Glutamatergic neuron (in vitro differentiated cells): ENCODE measurements around the gene CFAP74. TPM values are rescaled to one million over a fixed set of nuclear protein-coding genes. Genes with fewer than 3 reads are reported as not detected.

Experiments used
- DNase-seq: peaks from one replicate; pipeline ENCODE4 v3.0.0; 2022
- H3K27ac Mint-ChIP-seq: one replicate; pipeline ENCODE4 v1.8.0; 2020; ENCODE audit warnings: mild to moderate bottlenecking, mixed read lengths, inconsistent platforms; ENCODE audit not compliant: unreplicated experiment
- H3K27me3 Mint-ChIP-seq: one replicate; pipeline ENCODE4 v1.8.0; 2020; ENCODE audit warnings: mild to moderate bottlenecking, moderate library complexity, mixed read lengths, inconsistent platforms; ENCODE audit not compliant: unreplicated experiment
- H3K36me3 Mint-ChIP-seq: one replicate; pipeline ENCODE4 v1.8.0; 2020; ENCODE audit warnings: mild to moderate bottlenecking, mixed read lengths, inconsistent platforms; ENCODE audit not compliant: unreplicated experiment
- H3K4me1 Mint-ChIP-seq: one replicate; pipeline ENCODE4 v1.8.0; 2020; ENCODE audit warnings: mild to moderate bottlenecking, low read depth, mixed read lengths, inconsistent platforms; ENCODE audit not compliant: unreplicated experiment
- H3K4me3 Mint-ChIP-seq: one replicate; pipeline ENCODE4 v1.8.0; 2020; ENCODE audit warnings: mild to moderate bottlenecking, mixed read lengths, inconsistent platforms; ENCODE audit not compliant: unreplicated experiment
- H3K9me3 Mint-ChIP-seq: one replicate; pipeline ENCODE4 v1.8.0; 2020; ENCODE audit warnings: mild to moderate bottlenecking, moderate library complexity, mixed read lengths, inconsistent platforms; ENCODE audit not compliant: unreplicated experiment
- CTCF ChIP-seq: fragments of 200-600 bp; sonication (generic); IDR thresholded peaks from one replicate; pipeline ENCODE4 v1.5.0; 2021; ENCODE audit not compliant: partially characterized antibody, unreplicated experiment
- total RNA-seq: library from RNA; stranded (reverse); fragmentation: NEBNext Ultra II Directional; extraction: Animal tissue kit (Norgen Biotek cat#: 25700); gene quantifications from one replicate; pipeline ENCODE4 v1.2.1, GENCODE V29; 2021; ENCODE audit not compliant: unreplicated experiment

CFAP74 gene
- total RNA-seq, 1 donor from 2014 or later, result not detected

DNA sequence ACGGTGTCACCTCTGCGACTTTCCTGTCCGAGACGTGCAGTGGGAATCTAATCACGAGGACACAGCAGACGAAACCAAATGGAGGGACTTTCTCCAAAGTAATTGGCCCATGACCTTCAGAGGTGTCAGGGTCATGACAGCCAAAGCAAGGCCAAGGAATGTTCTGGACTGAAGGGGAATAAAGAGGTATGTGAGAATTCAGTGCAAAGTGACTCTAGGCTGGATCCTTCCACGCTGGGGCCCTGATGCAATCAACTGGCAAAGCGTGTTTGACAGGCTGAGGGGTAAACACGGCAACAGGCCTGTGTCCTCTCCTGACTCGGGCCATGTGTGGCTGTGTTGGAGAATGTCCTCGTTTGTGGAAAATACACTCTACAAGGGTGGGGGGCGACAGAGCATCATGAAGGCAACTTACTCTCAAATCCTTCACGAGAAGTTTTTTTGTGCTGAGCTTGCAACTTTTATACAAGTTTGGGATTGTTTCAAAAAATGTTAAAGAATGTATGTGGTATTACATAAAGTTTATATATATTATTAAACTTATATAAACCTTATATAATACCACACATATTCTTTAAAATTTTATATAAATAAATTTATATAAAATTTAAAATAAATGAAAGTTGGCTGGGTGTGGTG is 1.7 kb downstream of the CFAP74 start:
- H3K27ac Mint-ChIP-seq, result no peak overlapping the region
- TF ChIP-seq CTCF, result no peak
- no peaks in the 10 kb centered on the region for H3K27me3 Mint-ChIP-seq
- peaks cover 2% of the 10 kb centered on the region for H3K4me1 Mint-ChIP-seq
- H3K36me3 Mint-ChIP-seq, result no peaks in the 10 kb centered on the region
- H3K4me3 Mint-ChIP-seq, result no peak overlapping the region
- peaks cover 1% of the 10 kb centered on the region for H3K9me3 Mint-ChIP-seq
- DNase-seq, result no peak

DNA sequence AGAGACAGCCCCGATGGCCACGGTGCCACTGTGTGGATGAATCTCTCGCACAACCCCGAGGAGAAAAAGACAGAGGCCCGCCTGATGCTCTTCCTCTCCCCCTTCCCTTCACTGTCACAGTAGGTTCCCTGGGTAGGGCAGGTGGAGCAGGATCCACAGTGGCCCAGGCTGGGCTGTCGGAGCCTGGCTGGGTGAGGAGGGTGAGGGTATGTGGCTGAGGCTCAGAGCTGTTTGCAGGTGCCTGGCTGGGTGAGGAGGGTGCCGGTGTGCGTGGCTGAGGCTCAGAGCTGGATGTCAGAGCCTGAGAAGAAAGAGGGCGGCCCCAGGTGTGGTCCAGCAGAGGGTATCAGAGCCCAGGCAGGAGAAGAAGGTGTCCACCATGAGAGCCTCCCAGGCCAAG is 2.7 kb downstream of the CFAP74 start:
- H3K4me1 Mint-ChIP-seq, result peaks cover 2% of the 10 kb centered on the region
- H3K27me3 Mint-ChIP-seq, result no peaks in the 10 kb centered on the region
- H3K27ac Mint-ChIP-seq, result no peak overlapping the region
- TF ChIP-seq CTCF, result no peak
- no peak for DNase-seq
- no peak overlapping the region for H3K4me3 Mint-ChIP-seq
- peaks cover 1% of the 10 kb centered on the region for H3K9me3 Mint-ChIP-seq
- no peaks in the 10 kb centered on the region for H3K36me3 Mint-ChIP-seq

DNA sequence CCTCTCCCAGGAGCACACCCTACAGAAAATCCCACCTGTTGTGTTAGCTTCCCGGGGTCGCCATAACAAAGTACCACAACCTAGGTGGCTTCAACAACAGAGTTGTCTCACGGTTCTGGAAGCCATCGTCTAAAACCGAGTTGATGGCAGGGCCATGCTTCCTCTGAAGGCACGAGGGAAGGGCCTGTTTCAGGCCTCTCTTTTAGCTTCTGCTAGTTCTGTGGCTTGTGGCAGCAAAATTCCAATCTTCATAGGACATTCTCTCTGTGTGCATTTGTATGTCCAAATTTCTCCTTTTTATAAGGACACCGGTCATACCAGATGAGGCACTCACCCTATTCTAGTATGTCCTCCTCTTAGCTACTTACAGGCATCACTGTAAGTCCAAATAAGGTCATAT is 3.2 kb downstream of the CFAP74 start:
- DNase-seq, result no peak
- TF ChIP-seq CTCF, result no peak
- Mint-ChIP-seq H3K9me3 (peaks cover 1% of the 10 kb centered on the region), H3K36me3 (no peaks in the 10 kb centered on the region), H3K4me3 (no peak overlapping the region), H3K4me1 (peaks cover 2% of the 10 kb centered on the region), H3K27me3 (no peaks in the 10 kb centered on the region), H3K27ac (no peak overlapping the region)

- peaks cover 4% of the 10 kb centered on the region for H3K9me3 Mint-ChIP-seq
- H3K27ac Mint-ChIP-seq, result no peak overlapping the region
- H3K4me1 Mint-ChIP-seq, result peaks cover 2% of the 10 kb centered on the region
- H3K27me3 Mint-ChIP-seq, result no peaks in the 10 kb centered on the region
- no peak for TF ChIP-seq CTCF
- no peaks in the 10 kb centered on the region for H3K36me3 Mint-ChIP-seq
- no peak overlapping the region for H3K4me3 Mint-ChIP-seq
- DNase-seq, result no peak
Measured at GRCh38 chr1:1997576-1997975, 6.0 kb downstream of the CFAP74 start.

- Mint-ChIP-seq H3K27ac (no peak overlapping the region), H3K4me1 (peaks cover 2% of the 10 kb centered on the region), H3K4me3 (no peak overlapping the region), H3K36me3 (no peaks in the 10 kb centered on the region), H3K9me3 (peaks cover 4% of the 10 kb centered on the region), H3K27me3 (no peaks in the 10 kb centered on the region)
- no peak for TF ChIP-seq CTCF
- DNase-seq, result no peak
Measured at GRCh38 chr1:1996207-1996651, 7.4 kb downstream of the CFAP74 start.
